ENCODE results near the gene ACIN1. TPM values are rescaled to one million over a fixed set of nuclear protein-coding genes. Genes with fewer than 3 reads are reported as not detected.

Gene ACIN1
- polyA plus RNA-seq, 1 donor (not counting 4 experiments of a cell fraction or from before 2014, with no cell fraction given): 104 TPM

DNA sequence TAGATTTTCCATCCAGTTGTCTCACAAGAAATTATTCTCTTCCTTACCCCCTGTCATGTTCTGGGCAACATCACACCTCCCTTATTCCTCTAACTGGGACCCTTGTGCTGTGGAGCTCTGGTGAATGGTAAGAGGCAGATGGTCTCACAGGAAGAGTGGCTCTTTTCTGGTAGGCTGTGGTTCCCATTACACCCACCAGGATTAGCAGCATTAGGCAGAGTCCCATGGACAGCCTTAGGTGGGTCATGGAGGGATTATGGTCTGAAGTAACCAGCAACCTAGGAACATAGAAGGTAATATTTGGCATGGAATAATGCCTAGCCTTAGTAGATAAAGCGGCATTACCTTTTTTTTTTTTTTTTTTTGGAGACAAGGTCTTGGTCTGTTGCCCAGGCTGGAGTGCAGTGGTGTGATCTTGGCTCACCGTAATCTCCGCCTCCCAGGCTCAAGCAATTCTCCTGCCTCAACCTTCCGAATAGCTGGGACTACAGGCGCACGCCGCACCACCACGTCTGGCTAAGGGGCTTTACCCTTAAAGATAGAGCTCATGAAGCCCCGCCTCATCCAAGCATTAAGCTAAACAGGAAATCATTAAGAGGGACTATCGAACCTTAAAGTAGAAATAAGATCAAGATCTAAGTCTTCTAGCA is 4.4 kb upstream of the ACIN1 start:
- Histone ChIP-seq H3K9me3 (ENCODE audit: control insufficient read depth, low read depth, low read length) (no peaks in the 10 kb centered on the region), H3K27me3 (ENCODE audit: control insufficient read depth, extremely low read depth, insufficient read depth, low read length) (no peaks in the 10 kb centered on the region), H3K9ac (ENCODE audit: control insufficient read depth, extremely low read depth, insufficient read depth, low read length) (no peak overlapping the region), H2AFZ (ENCODE audit: control insufficient read depth, low read length) (no peak overlapping the region), H3K4me3 (ENCODE audit: control insufficient read depth in 2 of 3, extremely low read depth in 1 of 3, insufficient read depth in 2 of 3, low read depth in 1 of 3, low read length in 3 of 3) (no peak overlapping the region), H3K4me1 (ENCODE audit: control insufficient read depth, extremely low read depth, insufficient read depth, low read length) (peaks cover 12% of the 10 kb centered on the region), H3K36me3 (ENCODE audit: control insufficient read depth in 2 of 2, extremely low read depth in 1 of 2, insufficient read depth in 2 of 2, low read length in 2 of 2) (peaks cover 5 to 17% of the 10 kb centered on the region in 2 experiments), H3K27ac (ENCODE audit: control insufficient read depth, insufficient read depth, low read length) (no peak overlapping the region), H3K4me2 (ENCODE audit: control insufficient read depth, extremely low read depth, insufficient read depth, low read depth, low read length) (no peak overlapping the region), H4K20me1 (ENCODE audit: control insufficient read depth, extremely low read depth, insufficient read depth, low read length) (peaks cover 11% of the 10 kb centered on the region), H3K79me2 (ENCODE audit: control insufficient read depth, insufficient read depth, low read length) (peaks cover 46% of the 10 kb centered on the region), H3K9me1 (ENCODE audit: control insufficient read depth, extremely low read depth, insufficient read depth, low read length) (peaks cover 4% of the 10 kb centered on the region)
- FAIRE-seq: no peak
- dilution Hi-C loops (cut with MboI; ENCODE audit: extremely low pct_ligation_motif_present, low sequenced_read_pairs): no loop called here
- no peak for DNase-seq (ENCODE audit: low read depth, low spot score)
- no peak for TF ChIP-seq EZH2 (IDR thresholded peaks at IDR 0.05; ENCODE audit: low read length)
- TF ChIP-seq, protein P1, sequence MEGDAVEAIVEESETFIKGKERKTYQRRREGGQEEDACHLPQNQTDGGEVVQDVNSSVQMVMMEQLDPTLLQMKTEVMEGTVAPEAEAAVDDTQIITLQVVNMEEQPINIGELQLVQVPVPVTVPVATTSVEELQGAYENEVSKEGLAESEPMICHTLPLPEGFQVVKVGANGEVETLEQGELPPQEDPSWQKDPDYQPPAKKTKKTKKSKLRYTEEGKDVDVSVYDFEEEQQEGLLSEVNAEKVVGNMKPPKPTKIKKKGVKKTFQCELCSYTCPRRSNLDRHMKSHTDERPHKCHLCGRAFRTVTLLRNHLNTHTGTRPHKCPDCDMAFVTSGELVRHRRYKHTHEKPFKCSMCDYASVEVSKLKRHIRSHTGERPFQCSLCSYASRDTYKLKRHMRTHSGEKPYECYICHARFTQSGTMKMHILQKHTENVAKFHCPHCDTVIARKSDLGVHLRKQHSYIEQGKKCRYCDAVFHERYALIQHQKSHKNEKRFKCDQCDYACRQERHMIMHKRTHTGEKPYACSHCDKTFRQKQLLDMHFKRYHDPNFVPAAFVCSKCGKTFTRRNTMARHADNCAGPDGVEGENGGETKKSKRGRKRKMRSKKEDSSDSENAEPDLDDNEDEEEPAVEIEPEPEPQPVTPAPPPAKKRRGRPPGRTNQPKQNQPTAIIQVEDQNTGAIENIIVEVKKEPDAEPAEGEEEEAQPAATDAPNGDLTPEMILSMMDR (optimal IDR thresholded peaks at IDR 0.05 in 1 of 3, IDR thresholded peaks at IDR 0.05 in 1 of 3, conservative IDR thresholded peaks at IDR 0.05 in 1 of 3; ENCODE audit: extremely low read depth in 1 of 3, insufficient read depth in 2 of 3, low read length in 3 of 3): no peak

DNA sequence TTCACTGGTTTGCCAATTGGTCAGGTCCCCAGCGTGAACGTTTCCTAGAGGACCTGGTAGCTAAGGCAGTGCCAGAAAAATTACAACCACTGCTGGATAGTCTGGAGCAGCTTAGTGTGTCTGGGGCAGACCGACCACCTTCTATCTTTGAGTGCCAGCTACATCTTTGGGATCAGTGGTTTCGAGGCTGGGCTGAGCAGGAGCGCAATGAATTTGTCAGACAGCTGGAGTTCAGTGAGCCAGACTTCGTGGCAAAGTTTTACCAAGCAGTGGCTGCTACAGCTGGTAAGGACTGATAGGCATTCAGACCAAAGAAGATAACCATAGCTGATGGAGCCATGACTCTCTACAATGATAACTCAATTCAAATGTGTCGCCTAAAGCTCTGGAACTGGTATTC is 2.9 kb upstream of the ACIN1 start:
- no peak for DNase-seq (ENCODE audit: low read depth, low spot score)

More for the DNA sequence above, 2.9 kb upstream of the ACIN1 start:
- H3K9me3 ChIP-seq (ENCODE audit: control insufficient read depth, low read depth, low read length): no peaks in the 10 kb centered on the region
- H4K20me1 ChIP-seq (ENCODE audit: control insufficient read depth, extremely low read depth, insufficient read depth, low read length): peaks cover 17% of the 10 kb centered on the region
- peak overlapping the region; percentile 87 for H3K4me2 ChIP-seq (ENCODE audit: control insufficient read depth, extremely low read depth, insufficient read depth, low read depth, low read length)
- dilution Hi-C loops (cut with MboI; ENCODE audit: extremely low pct_ligation_motif_present, low sequenced_read_pairs): no loop called here
- H3K9me1 ChIP-seq (ENCODE audit: control insufficient read depth, extremely low read depth, insufficient read depth, low read length): peaks cover 4% of the 10 kb centered on the region
- peaks cover 21% of the 10 kb centered on the region for H3K4me1 ChIP-seq (ENCODE audit: control insufficient read depth, extremely low read depth, insufficient read depth, low read length)
- no peak overlapping the region for H3K4me3 ChIP-seq (ENCODE audit: control insufficient read depth in 2 of 3, extremely low read depth in 1 of 3, insufficient read depth in 2 of 3, low read depth in 1 of 3, low read length in 3 of 3)
- H3K36me3 ChIP-seq (ENCODE audit: control insufficient read depth in 2 of 2, extremely low read depth in 1 of 2, insufficient read depth in 2 of 2, low read length in 2 of 2): peaks cover 6 to 22% of the 10 kb centered on the region in 2 experiments
- TF ChIP-seq, protein P1 (optimal IDR thresholded peaks at IDR 0.05 in 1 of 3, IDR thresholded peaks at IDR 0.05 in 1 of 3, conservative IDR thresholded peaks at IDR 0.05 in 1 of 3; ENCODE audit: extremely low read depth in 1 of 3, insufficient read depth in 2 of 3, low read length in 3 of 3): no peak
- no peak for TF ChIP-seq EZH2 (IDR thresholded peaks at IDR 0.05; ENCODE audit: low read length)
- no peak overlapping the region for H3K9ac ChIP-seq (ENCODE audit: control insufficient read depth, extremely low read depth, insufficient read depth, low read length)
- no peak overlapping the region for H3K27ac ChIP-seq (ENCODE audit: control insufficient read depth, insufficient read depth, low read length)
- FAIRE-seq: no peak
- no peak overlapping the region for H2AFZ ChIP-seq (ENCODE audit: control insufficient read depth, low read length)
- no peaks in the 10 kb centered on the region for H3K27me3 ChIP-seq (ENCODE audit: control insufficient read depth, extremely low read depth, insufficient read depth, low read length)
- H3K79me2 ChIP-seq (ENCODE audit: control insufficient read depth, insufficient read depth, low read length): peaks cover 62% of the 10 kb centered on the region

Data from keratinocyte (primary cell).